NCI-H2029 (cell line): Measurements from ENCODE around the gene METTL15.
"Not testable (repeated sequence)": the region's sequence is repeated elsewhere in the genome, so short reads cannot be mapped to it uniquely, and the experiment has no call there.

Experiments
- DNase-seq: peaks from one replicate; lab custom pipeline; 2025; lab: John Stamatoyannopoulos, UW

Gene METTL15

GRCh38 chr11:28209906-28210305 lies 101.7 kb downstream of the METTL15 start:
- DNase-seq, result no peak

GRCh38 chr11:28222063-28222462 lies 113.9 kb downstream of the METTL15 start:
- DNase-seq, result not testable (repeated sequence)

- DNase-seq, result no peak
Measured at GRCh38 chr11:28223577-28223976, 115.4 kb downstream of the METTL15 start.

- no peak for DNase-seq
Measured at GRCh38 chr11:28223994-28224393, 115.8 kb downstream of the METTL15 start.

GRCh38 chr11:28227460-28227859 lies 119.3 kb downstream of the METTL15 start:
- DNase-seq, result no peak

- DNase-seq, result no peak
Measured at GRCh38 chr11:28228196-28228895, 120.2 kb downstream of the METTL15 start.

- no peak for DNase-seq
Measured at GRCh38 chr11:28231475-28231874, 123.3 kb downstream of the METTL15 start.

- no peak for DNase-seq
Measured at GRCh38 chr11:28232649-28233048, 124.5 kb downstream of the METTL15 start.

GRCh38 chr11:28241760-28242159 lies 133.6 kb downstream of the METTL15 start:
- DNase-seq, result no peak

- DNase-seq, result no peak
Measured at GRCh38 chr11:28242596-28242995, 134.4 kb downstream of the METTL15 start.

- no peak for DNase-seq
Measured at GRCh38 chr11:28243061-28243460, 134.9 kb downstream of the METTL15 start.

GRCh38 chr11:28243581-28243980 lies 135.4 kb downstream of the METTL15 start:
- no peak for DNase-seq

- DNase-seq, result no peak
Measured at GRCh38 chr11:28245131-28245530, 136.9 kb downstream of the METTL15 start.

GRCh38 chr11:28250192-28250591 lies 142.0 kb downstream of the METTL15 start:
- DNase-seq, result no peak

- no peak for DNase-seq
Measured at GRCh38 chr11:28251257-28251656, 143.1 kb downstream of the METTL15 start.

GRCh38 chr11:28257761-28258160 lies 149.6 kb downstream of the METTL15 start:
- no peak for DNase-seq

- no peak for DNase-seq
Measured at GRCh38 chr11:28259177-28259843, 151.1 kb downstream of the METTL15 start.

- DNase-seq, result no peak
Measured at GRCh38 chr11:28268925-28269324, 160.7 kb downstream of the METTL15 start.

- DNase-seq, result no peak
Measured at GRCh38 chr11:28269586-28269985, 161.4 kb downstream of the METTL15 start.

- not testable (repeated sequence) for DNase-seq
Measured at GRCh38 chr11:28272247-28272646, 164.1 kb downstream of the METTL15 start.

GRCh38 chr11:28274216-28274615 lies 166.0 kb downstream of the METTL15 start:
- DNase-seq, result no peak

GRCh38 chr11:28284196-28284595 lies 176.0 kb downstream of the METTL15 start:
- no peak for DNase-seq

- no peak for DNase-seq
Measured at GRCh38 chr11:28289444-28289843, 181.3 kb downstream of the METTL15 start.

- DNase-seq, result not testable (repeated sequence)
Measured at GRCh38 chr11:28290995-28291394, 182.8 kb downstream of the METTL15 start.
